Smooth muscle cell (in vitro differentiated cells): ENCODE results near the gene TNNI3K. TPM values are rescaled to one million over a fixed set of nuclear protein-coding genes. Genes with fewer than 3 reads are reported as not detected.

ENCODE experiments used
- DNase-seq: peaks from one replicate; lab custom pipeline; 2025; ENCODE audit not compliant: unreplicated experiment; lab: John Stamatoyannopoulos, UW
- H2AFZ ChIP-seq: fragments of 200-600 bp; sonication (generic); 2 replicates; pipeline ENCODE4 v1.6.0; 2016; ENCODE audit warnings: antibody characterized with exemption, low read depth, mild to moderate bottlenecking
- H3F3A ChIP-seq: fragments of 200-600 bp; sonication (generic); 2 replicates; pipeline ENCODE4 v1.6.0; 2017; ENCODE audit warnings: antibody characterized with exemption, low read depth
- H3K27ac ChIP-seq: fragments of 200-600 bp; sonication (generic); 2 replicates; pipeline ENCODE4 v1.5.1; 2016; ENCODE audit warnings: low read depth, mild to moderate bottlenecking
- H3K27me3 ChIP-seq: fragments of 200-600 bp; sonication (generic); 2 replicates; pipeline ENCODE4 v1.6.1; 2016; ENCODE audit warnings: low read depth, mild to moderate bottlenecking
- H3K36me3 ChIP-seq: fragments of 200-600 bp; sonication (generic); 2 replicates; pipeline ENCODE4 v1.5.1; 2016; ENCODE audit warnings: low read depth
- H3K4me1 ChIP-seq: fragments of 200-600 bp; sonication (generic); 2 replicates; pipeline ENCODE4 v1.5.1; 2016; ENCODE audit warnings: low read depth
- H3K4me2 ChIP-seq: fragments of 200-600 bp; sonication (generic); 2 replicates; pipeline ENCODE4 v1.6.0; 2016; ENCODE audit warnings: mild to moderate bottlenecking
- H3K4me3 ChIP-seq: fragments of 200-600 bp; sonication (generic); 2 replicates; pipeline ENCODE4 v1.5.1; 2016; ENCODE audit warnings: mild to moderate bottlenecking
- H3K79me2 ChIP-seq: fragments of 200-600 bp; sonication (generic); 2 replicates; pipeline ENCODE4 v1.6.0; 2016; ENCODE audit warnings: low read depth, mild to moderate bottlenecking
- H3K9ac ChIP-seq: fragments of 200-600 bp; sonication (generic); 2 replicates; pipeline ENCODE4 v1.6.0; 2016; ENCODE audit warnings: low read depth
- H3K9me3 ChIP-seq: fragments of 200-600 bp; sonication (generic); replicated peaks from 2 replicates; pipeline ENCODE4 v1.5.1; 2016; ENCODE audit warnings: low read depth
- H4K20me1 ChIP-seq: fragments of 200-600 bp; sonication (generic); 2 replicates; pipeline ENCODE4 v1.6.0; 2016; ENCODE audit warnings: low read depth
- CTCF ChIP-seq: fragments of 200-600 bp; sonication (generic); IDR thresholded peaks from 2 replicates; pipeline ENCODE4 v1.5.1; 2017; ENCODE audit warnings: borderline replicate concordance, mild to moderate bottlenecking, antibody characterized with exemption; ENCODE audit not compliant: insufficient read depth, poor library complexity, severe bottlenecking
- WGBS: methylation state at CpG from one replicate; pipeline ENCODE4 v1.1.7; 2016; ENCODE audit warnings: low lambda C conversion rate; 5-methylcytosine and 5-hydroxymethylcytosine counted together
- polyA plus RNA-seq: library from polyadenylated mRNA; unstranded; fragments of >200 nt; fragmentation: Nextera tagmentation; extraction: Ambion mirVana; gene quantifications from 2 replicates; pipeline ENCODE4 v1.2.1, GENCODE V29; 2016
- total RNA-seq: library from RNA; depleted of rRNA; stranded (reverse); fragments of >200 nt; gene quantifications from 2 replicates; pipeline ENCODE4 v1.2.3, GENCODE V29; 2014

TNNI3K gene
- total and polyA plus RNA-seq, 2 experiments from 2014 or later = 0.55 to 9.6 TPM

DNA sequence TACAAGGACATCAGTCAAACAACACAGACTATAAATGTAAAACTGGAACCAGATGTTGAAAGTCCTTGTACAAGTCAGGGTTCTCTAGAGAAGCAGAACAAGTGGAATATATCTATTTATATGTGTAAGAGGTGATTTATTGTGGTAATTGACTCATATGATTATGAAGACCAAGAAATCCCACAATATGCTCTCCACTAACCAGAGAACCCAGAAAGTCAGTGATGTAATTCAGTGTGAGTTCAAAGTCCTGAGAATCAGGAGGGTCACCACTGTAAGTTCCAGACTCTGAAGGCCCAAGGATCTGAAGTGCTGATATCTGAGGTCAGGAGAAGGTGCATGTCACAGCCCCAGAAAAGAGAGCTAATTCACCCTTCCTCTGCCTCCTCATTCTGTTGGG lies 220.2 kb downstream of the TNNI3K start:
- no peaks in the 10 kb centered on the region for H3K9me3 ChIP-seq
- no peak overlapping the region for H3K27ac ChIP-seq
- no peak overlapping the region for H2AFZ ChIP-seq
- no peak overlapping the region for H3K4me3 ChIP-seq
- H3K36me3 ChIP-seq = no peaks in the 10 kb centered on the region
- no peak overlapping the region for H3K9ac ChIP-seq
- H4K20me1 ChIP-seq = no peaks in the 10 kb centered on the region
- no peaks in the 10 kb centered on the region for H3F3A ChIP-seq
- no peaks in the 10 kb centered on the region for H3K4me1 ChIP-seq
- H3K4me2 ChIP-seq = no peak overlapping the region
- TF ChIP-seq CTCF = no peak
- no peak for DNase-seq
- no peaks in the 10 kb centered on the region for H3K79me2 ChIP-seq
- H3K27me3 ChIP-seq = no peaks in the 10 kb centered on the region

GRCh38 chr1:74457253-74457652 lies 222.1 kb downstream of the TNNI3K start:
- no peak overlapping the region for H2AFZ ChIP-seq
- no peak for DNase-seq
- no peak for TF ChIP-seq CTCF
- H3K9me3 ChIP-seq = no peaks in the 10 kb centered on the region
- H3K36me3 ChIP-seq = no peaks in the 10 kb centered on the region
- H3K27me3 ChIP-seq = no peaks in the 10 kb centered on the region
- no peak overlapping the region for H3K4me2 ChIP-seq
- no peak overlapping the region for H3K4me3 ChIP-seq
- H3K4me1 ChIP-seq = no peaks in the 10 kb centered on the region
- H4K20me1 ChIP-seq = no peaks in the 10 kb centered on the region
- no peak overlapping the region for H3K9ac ChIP-seq
- no peak overlapping the region for H3K27ac ChIP-seq
- 91% methylated on average over 2 of the region's 2 CpGs for WGBS
- no peaks in the 10 kb centered on the region for H3K79me2 ChIP-seq
- no peaks in the 10 kb centered on the region for H3F3A ChIP-seq

DNA sequence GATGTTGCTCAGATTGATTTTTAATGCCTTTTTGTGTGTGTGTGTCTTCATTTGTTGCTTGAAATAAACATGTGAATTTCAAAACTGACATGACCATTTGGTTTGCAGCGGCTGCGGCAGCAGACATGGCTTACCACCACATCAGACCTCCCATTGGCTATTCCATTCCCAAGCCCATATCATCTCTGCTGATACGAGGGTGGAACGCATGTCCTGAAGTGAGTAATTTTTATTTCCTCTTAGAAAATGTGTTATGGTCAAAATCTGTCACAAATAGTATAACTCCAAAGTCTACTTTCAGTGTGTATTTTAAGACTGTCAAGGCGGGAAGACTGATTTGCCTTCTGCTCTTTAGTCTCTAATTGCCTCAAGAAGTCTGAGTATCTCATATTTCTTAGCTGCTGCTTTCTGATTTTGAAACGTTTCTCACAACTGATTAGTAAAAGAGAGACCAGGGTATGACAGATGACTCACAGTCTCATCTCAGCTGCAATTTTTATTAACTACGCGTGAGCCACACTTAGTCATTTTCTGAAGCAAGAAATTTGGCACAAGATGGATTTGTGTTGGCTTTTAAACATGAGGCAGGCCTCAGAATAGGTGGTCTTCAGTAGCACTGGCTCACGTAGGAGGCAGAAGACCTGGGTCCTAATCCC lies 228.3 kb downstream of the TNNI3K start:
- peak overlapping the region; percentile 36 for H3K4me2 ChIP-seq
- no peak overlapping the region for H3K4me3 ChIP-seq
- no peaks in the 10 kb centered on the region for H3F3A ChIP-seq
- H3K79me2 ChIP-seq = no peaks in the 10 kb centered on the region
- H4K20me1 ChIP-seq = no peaks in the 10 kb centered on the region
- DNase-seq = no peak
- TF ChIP-seq CTCF = no peak
- H3K27me3 ChIP-seq = no peaks in the 10 kb centered on the region
- no peaks in the 10 kb centered on the region for H3K36me3 ChIP-seq
- no peak overlapping the region for H2AFZ ChIP-seq
- H3K9me3 ChIP-seq = no peaks in the 10 kb centered on the region
- H3K4me1 ChIP-seq = no peaks in the 10 kb centered on the region
- no peak overlapping the region for H3K9ac ChIP-seq
- peak overlapping the region; percentile 19 for H3K27ac ChIP-seq
- whole genome bisulfite sequencing = 39% methylated on average over 9 of the region's 9 CpGs

GRCh38 chr1:74464037-74464436 lies 228.8 kb downstream of the TNNI3K start:
- WGBS = 64% methylated on average over 6 of the region's 6 CpGs
- DNase-seq = no peak
- Histone ChIP-seq H3K4me1 (no peaks in the 10 kb centered on the region), H3K4me3 (no peak overlapping the region), H4K20me1 (no peaks in the 10 kb centered on the region), H3K79me2 (no peaks in the 10 kb centered on the region), H3K27ac (peak overlapping the region; percentile 19), H3K9ac (no peak overlapping the region), H3K36me3 (no peaks in the 10 kb centered on the region), H3K4me2 (peak overlapping the region; percentile 36), H2AFZ (no peak overlapping the region), H3K27me3 (no peaks in the 10 kb centered on the region), H3K9me3 (no peaks in the 10 kb centered on the region), H3F3A (no peaks in the 10 kb centered on the region)
- TF ChIP-seq CTCF = no peak
